Measurements from ENCODE around the gene SPECC1L.

DNA sequence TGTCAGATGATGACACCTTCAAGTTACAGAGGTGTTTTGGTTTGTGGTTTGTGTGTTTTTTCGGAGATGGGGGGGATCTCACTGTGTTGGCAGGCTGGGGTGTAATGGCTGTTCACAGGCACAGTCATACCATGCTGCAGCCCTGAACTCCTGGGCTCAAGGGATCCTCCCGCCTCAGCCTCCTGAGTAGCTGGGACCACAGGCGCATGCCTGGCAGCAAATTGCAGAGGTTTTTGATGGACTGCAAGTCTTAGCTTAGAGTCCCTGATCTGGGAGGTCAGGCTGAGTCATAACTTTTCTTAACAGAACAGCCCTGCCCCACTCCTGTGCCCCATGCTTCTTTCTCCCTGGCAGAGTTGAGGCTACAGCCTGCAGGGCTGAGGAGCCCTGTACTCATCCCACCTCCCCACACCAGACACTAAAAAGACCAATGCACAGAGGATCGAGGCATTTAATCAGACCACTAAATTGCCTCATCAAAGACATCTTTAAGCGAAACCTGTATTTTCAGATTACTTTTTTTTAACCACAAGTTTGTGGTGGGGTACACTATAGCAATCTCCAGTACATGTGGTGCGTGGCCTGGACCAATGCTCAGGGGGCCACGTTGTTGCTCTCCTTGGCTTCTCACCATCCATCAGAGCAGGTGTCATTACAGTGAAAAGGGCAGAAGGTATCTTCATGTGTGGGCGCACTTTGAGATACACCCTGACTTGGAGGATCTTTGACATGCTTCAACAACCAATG lies 139.7 kb downstream of the SPECC1L start:
- no peak for TF ChIP-seq POLR2A (IDR thresholded peaks at IDR 0.05)
- TF ChIP-seq POLR2AphosphoS5 (IDR thresholded peaks at IDR 0.05): no peak
